Measurements from ENCODE around the gene IKZF3.
"Not testable (repeated sequence)": the region's sequence is repeated elsewhere in the genome, so short reads cannot be mapped to it uniquely, and the experiment has no call there.

Gene IKZF3

GRCh38 chr17:39863918-39864746 lies at the start of gene IKZF3:
Gene IKZF3 (minus strand): TSS chr17:39864312. CDS start chr17:39864126, 186 bp downstream.
- Mint-ChIP-seq H3K4me3 (peak within 1 kb of the TSS in 2 of 3 experiments; percentile 27 to 32), H3K4me1 (no peaks in the 10 kb centered on the region)
- TF ChIP-seq CTCF (IDR thresholded peaks at IDR 0.05; ENCODE audit: unreplicated experiment in 3 of 3): no peak

GRCh38 chr17:39908789-39909352 lies 44.8 kb upstream of the IKZF3 start:
- H3K27me3 Mint-ChIP-seq (ENCODE audit: low read depth): no peaks in the 10 kb centered on the region
- no peak overlapping the region for H3K27ac Mint-ChIP-seq
- no peak for TF ChIP-seq CTCF (IDR thresholded peaks at IDR 0.05; ENCODE audit: unreplicated experiment in 3 of 3)
- no peaks in the 10 kb centered on the region for H3K4me1 Mint-ChIP-seq
- H3K36me3 Mint-ChIP-seq (ENCODE audit: low read depth): peaks cover 11% of the 10 kb centered on the region
- no peak overlapping the region for H3K4me3 Mint-ChIP-seq
- no peaks in the 10 kb centered on the region for H3K9me3 Mint-ChIP-seq

More at GRCh38 chr17:39863918-39864746, at the start of gene IKZF3:
- Mint-ChIP-seq H3K27me3 (ENCODE audit: low read depth) (peaks cover 83% of the 10 kb centered on the region), H3K36me3 (ENCODE audit: low read depth) (no peaks in the 10 kb centered on the region), H3K9me3 (peaks cover 5% of the 10 kb centered on the region), H3K27ac (no peak within 1 kb of the TSS)

- peaks cover 8% of the 10 kb centered on the region for H3K36me3 Mint-ChIP-seq (ENCODE audit: low read depth)
- H3K27me3 Mint-ChIP-seq (ENCODE audit: low read depth): no peaks in the 10 kb centered on the region
- no peak overlapping the region for H3K4me3 Mint-ChIP-seq
- H3K9me3 Mint-ChIP-seq: no peaks in the 10 kb centered on the region
- TF ChIP-seq CTCF (IDR thresholded peaks at IDR 0.05; ENCODE audit: unreplicated experiment in 3 of 3): no peak
- H3K27ac Mint-ChIP-seq: no peak overlapping the region
- H3K4me1 Mint-ChIP-seq: no peaks in the 10 kb centered on the region
Measured at GRCh38 chr17:39904990-39905288, 40.8 kb upstream of the IKZF3 start.

- Mint-ChIP-seq H3K4me1 (no peaks in the 10 kb centered on the region), H3K36me3 (ENCODE audit: low read depth) (peaks cover 5% of the 10 kb centered on the region), H3K4me3 (no peak overlapping the region), H3K9me3 (no peaks in the 10 kb centered on the region), H3K27me3 (ENCODE audit: low read depth) (no peaks in the 10 kb centered on the region), H3K27ac (no peak overlapping the region)
- TF ChIP-seq CTCF (IDR thresholded peaks at IDR 0.05; ENCODE audit: unreplicated experiment in 3 of 3): no peak
Measured at GRCh38 chr17:39903158-39903884, 39.2 kb upstream of the IKZF3 start.

GRCh38 chr17:39902027-39902426 lies 37.9 kb upstream of the IKZF3 start:
- H3K4me3 Mint-ChIP-seq; H3K9me3 Mint-ChIP-seq; H3K27me3 Mint-ChIP-seq (ENCODE audit: low read depth); H3K36me3 Mint-ChIP-seq (ENCODE audit: low read depth); H3K27ac Mint-ChIP-seq; H3K4me1 Mint-ChIP-seq: not testable (repeated sequence)

- H3K4me3 Mint-ChIP-seq: no peak overlapping the region
- H3K4me1 Mint-ChIP-seq: no peaks in the 10 kb centered on the region
- H3K9me3 Mint-ChIP-seq: no peaks in the 10 kb centered on the region
- no peak overlapping the region for H3K27ac Mint-ChIP-seq
- H3K36me3 Mint-ChIP-seq (ENCODE audit: low read depth): no peaks in the 10 kb centered on the region
- no peaks in the 10 kb centered on the region for H3K27me3 Mint-ChIP-seq (ENCODE audit: low read depth)
- TF ChIP-seq CTCF (IDR thresholded peaks at IDR 0.05; ENCODE audit: unreplicated experiment in 3 of 3): no peak
Measured at GRCh38 chr17:39899215-39899614, 35.1 kb upstream of the IKZF3 start.

Data from nephron (organoid).